ENCODE measurements around the gene ANO4. TPM values are rescaled to one million over a fixed set of nuclear protein-coding genes. Genes with fewer than 3 reads are reported as not detected.

ANO4 gene
- total RNA-seq = under 1 TPM in 1 of 4 donors, not detected in 3; 0.11 TPM
- under 1 TPM in 2 of 3 donors, not detected in 1; 0.03 TPM for polyA plus RNA-seq
- long read RNA-seq, donor 1 = 0 reads
- long read RNA-seq, donor 2 = 0 reads

DNA sequence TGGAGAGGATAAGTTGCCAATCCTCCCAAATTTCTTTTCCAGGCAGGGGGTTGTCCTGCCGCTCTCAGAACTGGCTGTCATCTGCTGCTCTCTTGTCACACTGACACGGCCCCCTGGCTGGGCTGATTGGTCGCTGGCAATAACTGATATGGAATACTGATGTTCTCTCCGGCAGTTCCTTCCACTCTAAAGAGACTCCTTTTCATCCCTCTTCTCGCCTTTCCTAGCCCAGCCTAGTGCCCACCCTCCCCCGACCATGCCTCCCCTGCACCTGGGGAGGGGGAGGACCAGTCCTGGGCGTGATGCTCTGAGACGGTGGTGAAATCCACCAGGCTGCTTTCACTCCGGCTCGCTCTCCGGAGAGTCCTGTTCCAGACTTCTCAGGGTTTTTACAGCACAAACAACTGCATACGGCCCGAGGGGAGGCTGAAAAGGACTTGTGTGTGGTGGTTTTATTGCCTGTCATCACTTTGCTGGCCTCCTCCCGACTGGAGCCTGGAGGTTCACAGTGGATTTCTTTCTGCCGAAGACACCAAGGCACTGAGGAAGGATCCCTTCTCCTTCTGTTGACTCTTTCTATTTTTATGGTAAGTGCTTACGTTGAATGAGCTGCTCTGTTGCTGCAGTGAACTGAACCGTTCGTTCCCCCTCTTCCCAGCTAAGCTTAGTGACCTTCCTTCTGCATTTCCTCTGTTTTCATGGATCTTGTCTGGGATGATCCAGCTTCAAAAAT, at the start of gene ANO4:
Gene ANO4, plus strand, starts transcription at position 336 of the 733 bp plus-strand sequence. CDS start 107,010 bp downstream, outside the sequence.
- 5 to 7% (median 5%) methylated on average over 18 of the region's 18 CpGs for WGBS, 3 donors

GRCh38 chr12:100745378-100746071, 49.1 kb upstream of the ANO4 start:
- intact Hi-C loops (cut with DNase I) = no loop called here
- 71 to 84% (median 79%) methylated on average over 3 of the region's 3 CpGs for WGBS, 3 donors
- Histone ChIP-seq H3K9me3 (no peaks in the 10 kb centered on the region), H3K27ac (no peak overlapping the region), H3K27me3 (ENCODE audit: insufficient read depth in 3 of 3, low read length in 2 of 3) (no peaks in the 10 kb centered on the region), H3K4me3 (no peak overlapping the region), H3K36me3 (ENCODE audit: insufficient read depth in 1 of 2, low read depth in 1 of 2) (no peaks in the 10 kb centered on the region), H3K4me1 (no peaks in the 10 kb centered on the region)
- no peak for DNase-seq
- ATAC-seq = no peak
- TF ChIP-seq, protein P1, sequence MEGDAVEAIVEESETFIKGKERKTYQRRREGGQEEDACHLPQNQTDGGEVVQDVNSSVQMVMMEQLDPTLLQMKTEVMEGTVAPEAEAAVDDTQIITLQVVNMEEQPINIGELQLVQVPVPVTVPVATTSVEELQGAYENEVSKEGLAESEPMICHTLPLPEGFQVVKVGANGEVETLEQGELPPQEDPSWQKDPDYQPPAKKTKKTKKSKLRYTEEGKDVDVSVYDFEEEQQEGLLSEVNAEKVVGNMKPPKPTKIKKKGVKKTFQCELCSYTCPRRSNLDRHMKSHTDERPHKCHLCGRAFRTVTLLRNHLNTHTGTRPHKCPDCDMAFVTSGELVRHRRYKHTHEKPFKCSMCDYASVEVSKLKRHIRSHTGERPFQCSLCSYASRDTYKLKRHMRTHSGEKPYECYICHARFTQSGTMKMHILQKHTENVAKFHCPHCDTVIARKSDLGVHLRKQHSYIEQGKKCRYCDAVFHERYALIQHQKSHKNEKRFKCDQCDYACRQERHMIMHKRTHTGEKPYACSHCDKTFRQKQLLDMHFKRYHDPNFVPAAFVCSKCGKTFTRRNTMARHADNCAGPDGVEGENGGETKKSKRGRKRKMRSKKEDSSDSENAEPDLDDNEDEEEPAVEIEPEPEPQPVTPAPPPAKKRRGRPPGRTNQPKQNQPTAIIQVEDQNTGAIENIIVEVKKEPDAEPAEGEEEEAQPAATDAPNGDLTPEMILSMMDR (IDR thresholded peaks at IDR 0.05) = no peak

More for the DNA sequence above, at the start of gene ANO4:
- DNase-seq (no peak), ATAC-seq (no peak)
- peaks cover 0 to 8% (median 5%) of the 10 kb centered on the region in 3 donors for H3K27me3 ChIP-seq (ENCODE audit: insufficient read depth in 3 of 3, low read length in 2 of 3)
- no peaks in the 10 kb centered on the region for H3K36me3 ChIP-seq (ENCODE audit: insufficient read depth in 1 of 2, low read depth in 1 of 2)
- H3K9me3 ChIP-seq = no peaks in the 10 kb centered on the region
- TF ChIP-seq, protein P1 (IDR thresholded peaks at IDR 0.05) = no peak
- no peak within 1 kb of the TSS for H3K4me3 ChIP-seq
- intact Hi-C loops (cut with DNase I) = no loop called here
- no peaks in the 10 kb centered on the region for H3K4me1 ChIP-seq
- H3K27ac ChIP-seq = no peak within 1 kb of the TSS

GRCh38 chr12:100752841-100753240, 41.7 kb upstream of the ANO4 start:
- Histone ChIP-seq H3K27me3 (ENCODE audit: insufficient read depth in 3 of 3, low read length in 2 of 3) (peaks cover 0 to 2% (median 0%) of the 10 kb centered on the region in 3 donors), H3K9me3 (no peaks in the 10 kb centered on the region), H3K27ac (no peak overlapping the region), H3K4me3 (no peak overlapping the region), H3K36me3 (ENCODE audit: insufficient read depth in 1 of 2, low read depth in 1 of 2) (no peaks in the 10 kb centered on the region), H3K4me1 (no peaks in the 10 kb centered on the region)
- TF ChIP-seq, protein P1 (IDR thresholded peaks at IDR 0.05) = no peak
- intact Hi-C loops (cut with DNase I) = no loop called here
- WGBS, 3 donors = 53 to 57% (median 54%) methylated on average over 2 of the region's 2 CpGs
- DNase-seq (no peak), ATAC-seq (no peak)

DNA sequence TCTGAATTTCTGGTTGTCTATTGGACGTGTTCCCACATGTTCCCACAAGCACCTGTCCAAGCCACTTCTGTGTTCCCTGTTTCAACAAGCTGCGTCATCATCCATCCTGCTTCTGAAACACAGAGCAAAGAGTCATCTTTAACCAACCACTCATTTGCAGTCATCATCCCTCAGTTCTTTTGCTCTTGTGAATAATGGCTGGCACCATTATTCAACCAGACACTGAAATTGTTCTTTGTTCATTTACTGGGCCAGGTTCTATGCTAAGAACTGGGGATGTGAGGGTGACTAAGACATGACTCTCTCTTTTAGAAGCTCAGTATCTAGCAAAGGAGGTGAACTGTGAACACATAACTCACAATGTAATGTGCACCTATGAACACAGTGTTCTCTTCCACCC, 40.7 kb upstream of the ANO4 start:
- DNase-seq = no peak
- Histone ChIP-seq H3K27ac (no peak overlapping the region), H3K9me3 (no peaks in the 10 kb centered on the region), H3K4me1 (no peaks in the 10 kb centered on the region), H3K27me3 (ENCODE audit: insufficient read depth in 3 of 3, low read length in 2 of 3) (peaks cover 0 to 2% (median 2%) of the 10 kb centered on the region in 3 donors), H3K4me3 (no peak overlapping the region), H3K36me3 (ENCODE audit: insufficient read depth in 1 of 2, low read depth in 1 of 2) (no peaks in the 10 kb centered on the region)
- intact Hi-C loops (cut with DNase I) = no loop called here
- WGBS, 3 donors = 72 to 78% (median 74%) methylated on average over 2 of the region's 2 CpGs
- TF ChIP-seq, protein P1 (IDR thresholded peaks at IDR 0.05) = no peak
- no peak for ATAC-seq
